ENCODE results near the gene NUP85.

NUP85 gene

GRCh38 chr17:75181110-75181509, 24.4 kb upstream of the NUP85 start:
- TF ChIP-seq POLR2AphosphoS5 (IDR thresholded peaks at IDR 0.05; ENCODE audit: low read depth, low read length), result no peak
- no peak for TF ChIP-seq FOXP2 (optimal IDR thresholded peaks at IDR 0.05; ENCODE audit: borderline replicate concordance, extremely low read depth, extremely low read length, insufficient read depth)
- no peak for TF ChIP-seq REST (IDR thresholded peaks at IDR 0.05; ENCODE audit: insufficient read depth in 1 of 2, low read depth in 2 of 2, low read length in 2 of 2)
- no peak for TF ChIP-seq TAF1 (IDR thresholded peaks at IDR 0.05; ENCODE audit: borderline replicate concordance, insufficient read depth, low read length)
- TF ChIP-seq SIN3A (IDR thresholded peaks at IDR 0.05; ENCODE audit: borderline replicate concordance, insufficient read depth, low read length), result no peak

- TF ChIP-seq TAF1 (IDR thresholded peaks at IDR 0.05; ENCODE audit: borderline replicate concordance, insufficient read depth, low read length) (peak; percentile 33; the same call in 1 of the 2 replicates), REST (IDR thresholded peaks at IDR 0.05; ENCODE audit: insufficient read depth in 1 of 2, low read depth in 2 of 2, low read length in 2 of 2) (no peak)
Measured at GRCh38 chr17:75181608-75182318, 23.7 kb upstream of the NUP85 start.

- TF ChIP-seq FOXP2 (optimal IDR thresholded peaks at IDR 0.05; ENCODE audit: borderline replicate concordance, extremely low read depth, extremely low read length, insufficient read depth) (peak; percentile 35), SIN3A (IDR thresholded peaks at IDR 0.05; ENCODE audit: borderline replicate concordance, insufficient read depth, low read length) (no peak), TAF1 (IDR thresholded peaks at IDR 0.05; ENCODE audit: borderline replicate concordance, insufficient read depth, low read length) (no peak), REST (IDR thresholded peaks at IDR 0.05; ENCODE audit: insufficient read depth in 1 of 2, low read depth in 2 of 2, low read length in 2 of 2) (no peak)
Measured at GRCh38 chr17:75182319-75182568, 23.2 kb upstream of the NUP85 start.

GRCh38 chr17:75182569-75183436, 22.7 kb upstream of the NUP85 start, which contains the start of gene SUMO2:
Gene SUMO2 (minus strand): TSS chr17:75182959. CDS start chr17:75182834, 125 bp downstream.
- TF ChIP-seq SIN3A (IDR thresholded peaks at IDR 0.05; ENCODE audit: borderline replicate concordance, insufficient read depth, low read length) (no peak), POLR2AphosphoS5 (IDR thresholded peaks at IDR 0.05; ENCODE audit: low read depth, low read length) (peak; percentile 81; the same call in 1 of the 2 replicates), TAF1 (IDR thresholded peaks at IDR 0.05; ENCODE audit: borderline replicate concordance, insufficient read depth, low read length) (peak; percentile 90; the same call in 1 of the 2 replicates), FOXP2 (optimal IDR thresholded peaks at IDR 0.05; ENCODE audit: borderline replicate concordance, extremely low read depth, extremely low read length, insufficient read depth) (peak; percentile 74)

GRCh38 chr17:75183999-75184884, 21.2 kb upstream of the NUP85 start:
- TF ChIP-seq TAF1 (IDR thresholded peaks at IDR 0.05; ENCODE audit: borderline replicate concordance, insufficient read depth, low read length) (no peak), POLR2AphosphoS5 (IDR thresholded peaks at IDR 0.05; ENCODE audit: low read depth, low read length) (no peak), FOXP2 (optimal IDR thresholded peaks at IDR 0.05; ENCODE audit: borderline replicate concordance, extremely low read depth, extremely low read length, insufficient read depth) (no peak), REST (IDR thresholded peaks at IDR 0.05; ENCODE audit: insufficient read depth in 1 of 2, low read depth in 2 of 2, low read length in 2 of 2) (no peak), SIN3A (IDR thresholded peaks at IDR 0.05; ENCODE audit: borderline replicate concordance, insufficient read depth, low read length) (no peak)
